Spleen (tissue), 11 donors: ENCODE data around the gene FAT1. TPM values are rescaled to one million over a fixed set of nuclear protein-coding genes. Genes with fewer than 3 reads are reported as not detected.

Experiments used
- DNase-seq: peaks from one replicate; pipeline ENCODE4 v3.0.0-alpha.2; 2020
- H3K27ac ChIP-seq, 8 donors: fragments of 200-600 bp; sonication (generic) in 7 of 8; 1 replicate in 4 of 8; 2 replicates in 4 of 8; pipeline versions ENCODE4 v1.5.0 to v1.8.0; 2016 to 2021; ENCODE audit warnings: inconsistent platforms in 4 of 8, mild to moderate bottlenecking in 4 of 8, moderate library complexity in 1 of 8
- H3K27me3 ChIP-seq, 7 donors: fragments of 200-600 bp; sonication (generic) in 6 of 7; replicated peaks in 1 of 7; 1 replicate in 4 of 7; 2 replicates in 3 of 7; pipeline versions ENCODE4 v1.5.0 to v1.8.0; 2016 to 2021; ENCODE audit warnings: inconsistent platforms in 3 of 7, mild to moderate bottlenecking in 1 of 7
- H3K36me3 ChIP-seq, 6 donors: fragments of 200-600 bp; sonication (generic) in 5 of 6; 1 replicate in 4 of 6; 2 replicates in 2 of 6; pipeline versions ENCODE4 v1.5.0 to v1.8.0; 2016 to 2021; ENCODE audit warnings: inconsistent platforms in 2 of 6
- H3K4me1 ChIP-seq, 6 donors: fragments of 200-600 bp; sonication (generic) in 5 of 6; 1 replicate in 3 of 6; 2 replicates in 3 of 6; pipeline versions ENCODE4 v1.5.0 to v1.8.0; 2016 to 2021; ENCODE audit warnings: inconsistent platforms in 3 of 6
- H3K4me3 ChIP-seq, 8 donors: fragments of 200-600 bp; sonication (generic) in 7 of 8; 1 replicate in 4 of 8; 2 replicates in 4 of 8; pipeline versions ENCODE4 v1.5.0 to v1.8.0; 2016 to 2021; ENCODE audit warnings: inconsistent platforms in 4 of 8, mild to moderate bottlenecking in 4 of 8, moderate library complexity in 2 of 8
- H3K9me3 ChIP-seq, 8 donors: fragments of 200-600 bp; sonication (generic) in 7 of 8; 1 replicate in 4 of 8; 2 replicates in 4 of 8; pipeline versions ENCODE4 v1.5.0 to v1.8.0; 2016 to 2021; ENCODE audit warnings: inconsistent platforms in 4 of 8
- POLR2A ChIP-seq, 3 donors: fragments of 450-650 bp; IDR thresholded peaks; one replicate each; pipeline ENCODE4 v1.5.1; 2017; ENCODE audit warnings: antibody characterized with exemption in 3 of 3, mild to moderate bottlenecking in 1 of 3
- POLR2AphosphoS5 ChIP-seq, 3 donors: sonication (generic); formaldehyde crosslinking; IDR thresholded peaks; one replicate each; pipeline ENCODE4 v1.5.1; 2017; ENCODE audit warnings: antibody characterized with exemption in 3 of 3
- WGBS, 5 donors: extraction: QIAGEN DNeasy Blood & Tissue Kit in 3 of 5; methylation state at CpG; one replicate each; pipeline versions ENCODE4 v1.1.5 to v1.1.7; 2013 to 2018; 5-methylcytosine and 5-hydroxymethylcytosine counted together
- intact Hi-C: fragments of 100-400 bp; cut with DNase I; formaldehyde crosslinking; loops from one replicate; pipeline ENCODE4 v1.15.0; 2023; ENCODE audit warnings: low total_unique reads
- polyA plus RNA-seq, 3 donors: library from polyadenylated mRNA; stranded (reverse); fragments of 200-250 nt; gene quantifications; one replicate each; pipeline ENCODE4 v1.2.1, GENCODE V29; 2013
- total RNA-seq, 7 donors: library from RNA; depleted of rRNA in 3 of 7; stranded (reverse); fragments of >200 nt in 3 of 7; fragmentation: NEBNext Ultra II Directional in 4 of 7; extraction: Animal tissue kit (Norgen Biotek cat#: 25700) in 4 of 7; gene quantifications; one replicate each; pipeline versions ENCODE4 v1.1.0 to v1.2.1, GENCODE V29; 2016 to 2021
- TF ChIP-seq, protein P1 (sequence below), 11 experiments: fragments of 200-600 bp in 7 of 11; fragments of 450-650 bp in 4 of 11; sonication (generic) in 4 of 11; IDR thresholded peaks in 8 of 11; conservative IDR thresholded peaks in 3 of 11; 1 replicate in 7 of 11; 2 replicates in 4 of 11; pipeline versions ENCODE4 v1.4.0 to v1.8.0; 2016 to 2021; ENCODE audit warnings: antibody characterized with exemption in 11 of 11, inconsistent platforms in 4 of 11, mild to moderate bottlenecking in 1 of 11
- donor health status: healthy with polysubstance abuse.
- donor health status: DM: no; HTN: no; CAD: no; lungs with moderate emphysema.
- donor health status: DM: no; HTN: no; CAD: no.
- donor health status: Bipolar disorder and iron deficiency.
- donor health status: healthy.
- donor health status: DM: no; HTN: no; CAD: no.
- donor health status: DM: yes; HTN: yes; CAD: no.

The FAT1 gene
- total and polyA plus RNA-seq, 10 donors: 0.87 to 20.0 (median 4.6) TPM

DNA sequence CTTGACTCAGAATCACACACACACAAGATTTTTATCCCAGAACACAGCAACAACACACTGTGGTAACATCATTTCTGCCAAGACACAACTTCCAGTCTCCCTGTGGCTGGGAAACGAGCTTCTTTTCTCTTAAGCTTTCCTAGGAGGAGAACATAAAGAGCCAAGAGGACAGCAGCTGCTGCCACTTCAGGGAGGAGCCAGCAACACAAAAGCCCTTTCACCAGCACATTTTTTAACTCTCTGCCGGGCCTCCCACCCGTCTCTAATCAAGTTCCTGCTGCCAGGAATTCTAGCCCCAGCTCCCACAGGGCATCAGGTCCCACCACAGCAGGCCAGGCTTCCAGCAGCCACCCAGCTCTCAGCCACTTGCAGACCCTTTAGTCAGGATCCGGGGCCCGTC is 22.4 kb downstream of the FAT1 start:
- Histone ChIP-seq H3K9me3 (no peaks in the 10 kb centered on the region), H3K36me3 (no peaks in the 10 kb centered on the region), H3K4me1 (no peaks in the 10 kb centered on the region), H3K27ac (peak overlapping the region in 4 of 8 donors; percentile 31 to 42 (median 34)), H3K4me3 (no peak overlapping the region), H3K27me3 (no peaks in the 10 kb centered on the region)
- WGBS, 5 donors: 35 to 54% (median 42%) methylated on average over 5 of the region's 5 CpGs
- DNase-seq: no peak
- intact Hi-C loops: no loop called here
- no peak for TF ChIP-seq POLR2AphosphoS5 (IDR thresholded peaks at IDR 0.05)
- TF ChIP-seq, protein P1, sequence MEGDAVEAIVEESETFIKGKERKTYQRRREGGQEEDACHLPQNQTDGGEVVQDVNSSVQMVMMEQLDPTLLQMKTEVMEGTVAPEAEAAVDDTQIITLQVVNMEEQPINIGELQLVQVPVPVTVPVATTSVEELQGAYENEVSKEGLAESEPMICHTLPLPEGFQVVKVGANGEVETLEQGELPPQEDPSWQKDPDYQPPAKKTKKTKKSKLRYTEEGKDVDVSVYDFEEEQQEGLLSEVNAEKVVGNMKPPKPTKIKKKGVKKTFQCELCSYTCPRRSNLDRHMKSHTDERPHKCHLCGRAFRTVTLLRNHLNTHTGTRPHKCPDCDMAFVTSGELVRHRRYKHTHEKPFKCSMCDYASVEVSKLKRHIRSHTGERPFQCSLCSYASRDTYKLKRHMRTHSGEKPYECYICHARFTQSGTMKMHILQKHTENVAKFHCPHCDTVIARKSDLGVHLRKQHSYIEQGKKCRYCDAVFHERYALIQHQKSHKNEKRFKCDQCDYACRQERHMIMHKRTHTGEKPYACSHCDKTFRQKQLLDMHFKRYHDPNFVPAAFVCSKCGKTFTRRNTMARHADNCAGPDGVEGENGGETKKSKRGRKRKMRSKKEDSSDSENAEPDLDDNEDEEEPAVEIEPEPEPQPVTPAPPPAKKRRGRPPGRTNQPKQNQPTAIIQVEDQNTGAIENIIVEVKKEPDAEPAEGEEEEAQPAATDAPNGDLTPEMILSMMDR (IDR thresholded peaks at IDR 0.05 in 8 of 11, conservative IDR thresholded peaks at IDR 0.05 in 3 of 11): no peak
- no peak for TF ChIP-seq POLR2A (IDR thresholded peaks at IDR 0.05)

DNA sequence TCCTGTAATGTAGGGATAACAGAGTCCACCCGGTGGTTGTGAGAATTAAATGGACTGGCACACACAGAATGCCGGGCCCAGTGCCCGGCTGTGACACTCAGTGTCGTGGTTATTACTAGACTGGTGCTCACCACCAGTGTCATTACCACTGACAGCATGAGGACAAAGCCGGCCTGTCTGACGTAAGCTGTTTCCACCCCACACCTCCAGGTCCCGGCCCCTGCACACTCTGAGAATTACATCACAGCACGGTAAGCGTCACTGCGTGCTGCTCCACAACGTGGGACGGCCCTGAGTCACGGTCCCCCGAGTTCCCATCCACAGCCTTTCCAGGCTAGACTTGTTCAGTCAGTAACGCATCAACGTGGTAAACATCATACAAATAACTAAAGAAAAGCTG is 22.9 kb downstream of the FAT1 start:
- Histone ChIP-seq H3K9me3 (no peaks in the 10 kb centered on the region), H3K27ac (peak overlapping the region in 4 of 8 donors; percentile 31 to 42 (median 34)), H3K4me3 (no peak overlapping the region), H3K27me3 (no peaks in the 10 kb centered on the region), H3K36me3 (no peaks in the 10 kb centered on the region), H3K4me1 (no peaks in the 10 kb centered on the region)
- TF ChIP-seq POLR2A (IDR thresholded peaks at IDR 0.05): no peak
- TF ChIP-seq, protein P1 (IDR thresholded peaks at IDR 0.05 in 8 of 11, conservative IDR thresholded peaks at IDR 0.05 in 3 of 11): no peak
- peak in 1 of 3 donors; percentile 35 for TF ChIP-seq POLR2AphosphoS5 (IDR thresholded peaks at IDR 0.05)
- WGBS, 5 donors: 72 to 89% (median 77%) methylated on average over 16 of the region's 16 CpGs
- intact Hi-C loops: no loop called here
- DNase-seq: no peak

DNA sequence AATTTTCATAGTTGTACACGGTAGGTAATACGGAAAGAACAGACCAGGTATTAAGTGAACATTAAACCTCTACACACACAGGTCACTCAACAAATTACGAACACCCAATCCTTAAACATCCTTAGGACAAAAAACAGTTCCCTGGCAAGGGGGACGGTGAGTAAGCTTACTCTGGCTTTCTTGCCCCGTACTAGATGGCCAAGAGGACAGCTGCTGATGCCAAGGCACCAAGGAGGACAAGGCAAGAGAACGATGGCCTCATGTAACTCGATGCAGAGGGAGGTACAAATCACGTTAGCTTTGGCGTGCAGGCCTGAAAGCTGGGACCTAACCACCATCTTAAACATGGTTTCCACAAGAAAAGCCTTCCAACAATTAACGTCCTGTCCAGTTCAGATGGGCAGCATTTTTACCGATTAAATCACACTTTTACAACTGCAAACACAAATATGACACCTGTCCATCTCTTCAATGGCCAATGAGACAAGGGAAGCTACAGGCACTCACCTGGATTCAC is 23.7 kb downstream of the FAT1 start:
- intact Hi-C loops: no loop called here
- Histone ChIP-seq H3K27me3 (no peaks in the 10 kb centered on the region), H3K27ac (no peak overlapping the region), H3K9me3 (no peaks in the 10 kb centered on the region), H3K4me3 (no peak overlapping the region), H3K4me1 (no peaks in the 10 kb centered on the region), H3K36me3 (no peaks in the 10 kb centered on the region)
- TF ChIP-seq, protein P1 (IDR thresholded peaks at IDR 0.05 in 8 of 11, conservative IDR thresholded peaks at IDR 0.05 in 3 of 11): no peak
- TF ChIP-seq POLR2A (IDR thresholded peaks at IDR 0.05) (no peak), POLR2AphosphoS5 (IDR thresholded peaks at IDR 0.05) (no peak)
- no peak for DNase-seq
- 85 to 92% (median 89%) methylated on average over 11 of the region's 11 CpGs for WGBS, 5 donors

DNA sequence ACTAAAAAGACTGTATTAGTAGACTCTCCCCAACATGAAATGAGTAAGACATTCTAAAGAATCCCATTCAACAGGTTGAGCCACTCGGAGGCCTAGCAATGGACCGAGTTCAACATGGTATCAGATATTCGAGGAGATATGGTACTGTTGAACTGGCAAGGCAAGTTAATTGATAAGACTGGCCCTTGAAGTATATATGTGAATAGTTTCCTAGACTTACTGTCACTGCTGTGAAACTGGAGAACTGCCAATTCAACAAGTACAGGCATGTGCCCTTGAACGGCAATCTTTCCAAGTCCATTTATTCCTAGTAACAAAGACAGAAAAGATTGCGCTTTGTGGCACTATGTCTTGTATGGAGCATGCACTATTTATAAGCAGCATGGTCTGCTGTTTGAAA is 24.4 kb downstream of the FAT1 start:
- DNase-seq: no peak
- no peaks in the 10 kb centered on the region for H3K9me3 ChIP-seq
- peaks cover 0 to 3% (median 0%) of the 10 kb centered on the region in 7 donors for H3K27me3 ChIP-seq
- WGBS, 5 donors: 74 to 84% (median 78%) methylated on average over 5 of the region's 5 CpGs
- H3K4me3 ChIP-seq: no peak overlapping the region
- TF ChIP-seq, protein P1 (IDR thresholded peaks at IDR 0.05 in 8 of 11, conservative IDR thresholded peaks at IDR 0.05 in 3 of 11): no peak
- TF ChIP-seq POLR2A (IDR thresholded peaks at IDR 0.05) (no peak), POLR2AphosphoS5 (IDR thresholded peaks at IDR 0.05) (no peak)
- H3K27ac ChIP-seq: no peak overlapping the region
- no peaks in the 10 kb centered on the region for H3K36me3 ChIP-seq
- no peaks in the 10 kb centered on the region for H3K4me1 ChIP-seq
- intact Hi-C loops: no loop called here
